GM21423 (cell line): ENCODE results near the gene ZNF70.

Experiments
- ATAC-seq: cut with Tn5 transposase; IDR thresholded peaks from one replicate; pipeline ENCODE4 v1.9.1; 2021; ENCODE audit warnings: mild to moderate bottlenecking, moderate library complexity; ENCODE audit not compliant: unreplicated experiment

The ZNF70 gene

GRCh38 chr22:23720855-23721254 is 30.1 kb downstream of the ZNF70 start:
- ATAC-seq: no peak

- no peak for ATAC-seq
These were observed 32.3 kb downstream of the ZNF70 start for GRCh38 chr22:23718371-23719165.

- peak; percentile 89 for ATAC-seq
These were observed 33.8 kb downstream of the ZNF70 start for GRCh38 chr22:23716811-23717801.

- ATAC-seq: no peak
These were observed 35.0 kb downstream of the ZNF70 start for GRCh38 chr22:23715806-23716375.

- no peak for ATAC-seq
These were observed 36.0 kb downstream of the ZNF70 start for GRCh38 chr22:23714596-23715578.

- ATAC-seq: no peak
These were observed 37.0 kb downstream of the ZNF70 start for GRCh38 chr22:23713696-23714595.

- ATAC-seq: no peak
These were observed 38.7 kb downstream of the ZNF70 start for GRCh38 chr22:23712256-23712655.

- ATAC-seq: no peak
These were observed 41.8 kb downstream of the ZNF70 start for GRCh38 chr22:23709107-23709506.

- no peak for ATAC-seq
These were observed 42.6 kb downstream of the ZNF70 start for GRCh38 chr22:23708270-23708669.

- ATAC-seq: no peak
These were observed 45.6 kb downstream of the ZNF70 start for GRCh38 chr22:23705358-23705757.

GRCh38 chr22:23704829-23705228 is 46.1 kb downstream of the ZNF70 start:
- no peak for ATAC-seq

GRCh38 chr22:23704062-23704461 is 46.9 kb downstream of the ZNF70 start:
- no peak for ATAC-seq

- no peak for ATAC-seq
These were observed 50.2 kb downstream of the ZNF70 start for GRCh38 chr22:23700706-23701105.

- no peak for ATAC-seq
These were observed 52.2 kb downstream of the ZNF70 start for GRCh38 chr22:23698673-23699235.

GRCh38 chr22:23698094-23698493 is 52.8 kb downstream of the ZNF70 start:
- no peak for ATAC-seq

- no peak for ATAC-seq
These were observed 53.6 kb downstream of the ZNF70 start for GRCh38 chr22:23697031-23697970.

- peak; percentile 87 for ATAC-seq
These were observed 54.5 kb downstream of the ZNF70 start for GRCh38 chr22:23696326-23696851.
